K562 (cell line): ENCODE results near the gene ALG13.

Experiments
- ARID4B ChIP-seq: sonication (generic); formaldehyde crosslinking; IDR thresholded peaks from 2 replicates; pipeline ENCODE4 v1.8.0; 2022; ENCODE audit warnings: mild to moderate bottlenecking, missing genetic modification reagents
- ATF3 ChIP-seq, 2 experiments: fragments of 450-650 bp in 1 of 2; sonication (generic) in 1 of 2; formaldehyde crosslinking in 1 of 2; IDR thresholded peaks in 1 of 2; conservative IDR thresholded peaks in 1 of 2; 2 replicates each; pipeline versions ENCODE4 v1.6.1 to v1.8.1; 2016 to 2023; ENCODE audit warnings: mild to moderate bottlenecking in 2 of 2, moderate library complexity in 2 of 2, inconsistent platforms in 1 of 2, missing genetic modification reagents in 1 of 2
- C11orf30 ChIP-seq: fragments of 450-650 bp; IDR thresholded peaks from 2 replicates; pipeline ENCODE4 v1.6.1; 2016; ENCODE audit warnings: low read depth, mild to moderate bottlenecking

GRCh38 chrX:111645607-111646006 lies 35.4 kb upstream of the ALG13 start:
- TF ChIP-seq ATF3 (IDR thresholded peaks at IDR 0.05) (no peak; the same call in 1 of the 2 replicates), ATF3 (CRISPR knock-in tag; conservative IDR thresholded peaks at IDR 0.05) (no peak), ARID4B (CRISPR knock-in tag) (no peak), C11orf30 (no peak)
